Myocyte (in vitro differentiated cells): Measurements from ENCODE around the gene SCNN1G. TPM values are rescaled to one million over a fixed set of nuclear protein-coding genes. Genes with fewer than 3 reads are reported as not detected.

Experiments used
- DNase-seq: peaks from one replicate; pipeline ENCODE4 v3.0.0-alpha.2; 2012; ENCODE audit warnings: low read depth
- total RNA-seq: library from RNA; depleted of rRNA; stranded (reverse); fragments of >200 nt; gene quantifications from 2 replicates; pipeline ENCODE4 v1.2.3, GENCODE V29; 2014

SCNN1G gene
- total RNA-seq, 1 donor from 2014 or later: not detected

DNA sequence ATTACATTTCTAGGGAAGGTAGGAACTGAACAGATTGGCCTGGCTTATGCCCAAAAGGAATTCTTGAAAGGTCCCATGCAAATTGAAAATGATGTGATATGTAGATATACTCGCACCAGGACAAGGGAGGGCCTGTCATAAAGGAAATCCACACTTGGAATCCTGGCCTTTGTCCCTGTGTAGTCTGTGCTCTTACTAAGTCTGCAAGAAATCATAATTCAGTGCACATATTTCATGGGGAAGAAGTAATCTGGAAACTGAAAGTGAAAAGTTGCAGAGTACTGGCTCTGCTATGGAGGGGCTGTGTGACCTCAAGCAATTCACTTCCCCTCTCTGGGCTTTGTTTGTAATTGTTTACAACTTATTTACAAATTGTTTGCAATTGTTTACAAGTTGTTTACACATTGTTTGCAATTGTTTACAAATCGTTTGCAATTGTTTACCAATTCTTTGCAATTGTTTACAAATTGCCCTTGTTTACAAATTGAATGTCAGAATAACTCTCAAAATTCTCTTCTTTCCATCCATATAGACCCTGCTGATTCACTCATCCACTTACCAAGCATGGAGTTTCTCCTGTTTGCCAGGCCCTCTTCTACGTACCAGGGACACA is 12.9 kb downstream of the SCNN1G start:
- no peak for DNase-seq

GRCh38 chr16:23196539-23196938 is 14.0 kb downstream of the SCNN1G start:
- no peak for DNase-seq

DNA sequence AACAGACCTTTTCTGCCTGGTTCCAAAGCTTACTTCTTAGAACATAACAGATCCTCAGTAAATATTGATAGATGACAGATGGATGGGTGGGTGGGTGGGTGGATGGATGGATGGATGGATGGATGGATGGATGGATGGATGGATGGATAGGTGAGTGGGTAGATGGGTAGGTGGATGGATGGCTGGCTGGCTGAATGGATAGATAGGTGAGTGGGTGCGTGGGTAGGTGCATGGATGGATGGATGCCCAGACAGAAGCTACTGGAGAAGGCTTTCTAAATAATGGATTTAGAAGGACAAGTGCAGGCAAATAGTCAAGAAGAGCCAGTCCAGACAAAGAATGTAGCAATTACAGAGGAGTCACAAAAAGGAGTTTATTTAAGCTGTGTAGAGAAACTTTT is 19.6 kb downstream of the SCNN1G start:
- DNase-seq: no peak

DNA sequence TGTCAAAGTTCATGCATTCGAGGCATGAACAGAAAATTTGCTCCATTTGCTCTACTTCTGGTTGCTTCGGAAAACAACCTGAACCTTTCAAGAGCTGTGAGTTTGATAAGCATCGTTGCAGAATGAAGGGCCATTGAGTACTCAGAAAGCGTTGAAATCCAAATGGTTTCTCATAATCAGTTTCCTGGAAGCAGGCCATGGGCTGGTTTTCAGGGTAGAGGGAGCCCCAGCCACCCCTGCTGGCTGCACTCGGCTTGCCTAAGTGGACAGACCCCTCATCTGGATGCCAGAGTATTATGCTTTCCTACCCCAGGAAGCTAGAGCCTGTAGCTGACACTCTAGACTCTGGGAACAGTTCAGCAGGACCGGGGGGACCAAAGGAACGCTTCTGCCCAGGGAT is 24.4 kb downstream of the SCNN1G start:
- no peak for DNase-seq

GRCh38 chr16:23207485-23207884 is 24.9 kb downstream of the SCNN1G start:
- no peak for DNase-seq

GRCh38 chr16:23209606-23210005 is 27.1 kb downstream of the SCNN1G start:
- DNase-seq: no peak

DNA sequence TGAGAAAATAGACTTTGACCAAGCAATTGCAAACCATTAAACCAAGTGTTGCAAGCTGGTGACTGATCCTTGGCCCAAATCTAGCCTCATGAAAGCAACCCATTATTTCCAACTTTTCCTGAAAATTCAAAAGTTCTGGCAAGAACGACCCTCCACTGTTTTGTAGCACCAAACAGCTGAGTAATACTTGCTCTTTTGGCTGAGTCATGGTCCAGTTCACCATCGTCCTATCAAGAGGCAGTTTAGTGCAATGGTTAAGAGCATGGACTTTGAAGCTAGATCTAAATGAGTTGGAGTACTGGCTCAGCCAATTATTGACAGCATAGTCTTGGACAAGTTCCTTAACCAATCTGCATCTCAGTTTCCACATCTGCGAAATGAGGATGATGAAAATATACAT is 31.3 kb downstream of the SCNN1G start:
- DNase-seq: no peak

DNA sequence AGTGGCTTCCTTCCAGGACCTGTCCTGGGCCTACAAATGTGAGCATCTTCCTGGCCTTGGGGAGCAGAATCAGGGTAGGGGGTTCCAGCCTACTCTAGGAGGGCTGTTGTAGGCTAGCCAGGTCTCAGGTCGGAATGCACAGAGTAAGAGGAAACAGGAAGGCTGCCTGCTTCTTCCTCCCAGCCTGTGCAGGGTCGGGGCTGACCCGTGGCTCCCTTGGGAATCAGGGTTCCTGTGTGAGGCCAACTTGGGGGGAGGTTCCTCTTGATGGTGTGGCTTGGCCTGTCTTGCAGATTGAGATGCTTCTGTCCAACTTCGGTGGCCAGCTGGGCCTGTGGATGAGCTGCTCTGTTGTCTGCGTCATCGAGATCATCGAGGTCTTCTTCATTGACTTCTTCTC is 32.3 kb downstream of the SCNN1G start:
- no peak for DNase-seq

GRCh38 chr16:23215435-23215834 is 32.9 kb downstream of the SCNN1G start:
- no peak for DNase-seq

- no peak for DNase-seq
Observed at GRCh38 chr16:23216658-23217246, 34.2 kb downstream of the SCNN1G start.

- no peak for DNase-seq
Observed at GRCh38 chr16:23217646-23218045, 35.1 kb downstream of the SCNN1G start.

DNA sequence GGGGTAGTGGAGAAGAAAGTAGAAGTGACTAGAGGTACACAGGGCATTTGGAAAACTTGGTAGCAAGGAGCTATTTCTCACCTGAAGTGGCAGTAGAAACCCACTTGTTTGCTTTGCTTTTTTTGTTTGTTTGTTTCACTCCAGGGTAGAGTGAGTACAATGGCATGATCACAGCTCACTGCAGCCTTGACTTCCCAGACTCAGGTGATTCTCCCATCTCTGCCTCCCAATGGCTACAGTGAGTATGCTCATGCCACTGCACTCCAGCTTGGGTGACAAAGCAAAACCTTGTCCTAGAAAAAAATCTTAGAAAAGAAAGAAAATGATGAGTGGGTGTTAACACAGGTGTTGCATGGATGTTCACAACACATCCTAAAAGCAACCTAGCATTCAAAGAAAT is 40.4 kb downstream of the SCNN1G start:
- no peak for DNase-seq

- DNase-seq: no peak
Observed at GRCh38 chr16:23223368-23223767, 40.8 kb downstream of the SCNN1G start.

DNA sequence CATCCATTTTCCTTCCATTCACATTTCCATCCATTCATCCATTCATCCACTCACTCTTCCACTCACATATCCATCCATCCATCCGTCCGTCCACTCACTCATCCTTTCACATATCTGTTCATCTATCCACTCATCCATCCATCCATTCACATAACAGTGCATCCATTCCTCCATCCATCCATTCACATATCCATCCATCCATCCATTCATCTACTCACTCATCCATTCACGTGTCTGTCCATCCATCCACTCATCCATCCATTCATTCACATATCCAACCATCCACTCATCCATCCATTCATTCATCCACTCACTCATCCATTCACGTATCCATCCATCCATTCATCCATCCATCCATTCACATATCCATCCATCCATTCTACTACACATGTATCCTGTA is 42.6 kb downstream of the SCNN1G start:
- no peak for DNase-seq

- DNase-seq: no peak
Observed at GRCh38 chr16:23225634-23226033, 43.1 kb downstream of the SCNN1G start.

DNA sequence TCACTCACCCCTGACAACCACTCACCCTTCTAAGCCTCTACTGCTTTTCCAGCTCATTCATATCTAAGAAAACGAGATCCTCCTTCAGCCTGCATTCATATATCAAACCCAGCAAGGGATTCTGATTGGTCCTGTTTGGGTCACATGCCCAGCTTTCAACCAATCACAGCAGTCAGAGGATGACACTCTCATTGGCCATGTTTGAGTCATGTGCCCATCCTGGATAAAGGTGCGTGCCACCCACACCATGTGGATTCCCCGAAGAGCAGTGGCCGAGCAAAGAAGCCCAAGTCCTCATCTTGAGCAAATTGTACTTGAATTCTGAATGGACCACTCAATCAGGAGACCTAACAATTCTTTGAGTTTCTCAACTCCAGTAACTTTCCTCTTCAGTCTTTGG is 45.0 kb downstream of the SCNN1G start:
- no peak for DNase-seq

- no peak for DNase-seq
Observed at GRCh38 chr16:23229714-23230113, 47.2 kb downstream of the SCNN1G start.

DNA sequence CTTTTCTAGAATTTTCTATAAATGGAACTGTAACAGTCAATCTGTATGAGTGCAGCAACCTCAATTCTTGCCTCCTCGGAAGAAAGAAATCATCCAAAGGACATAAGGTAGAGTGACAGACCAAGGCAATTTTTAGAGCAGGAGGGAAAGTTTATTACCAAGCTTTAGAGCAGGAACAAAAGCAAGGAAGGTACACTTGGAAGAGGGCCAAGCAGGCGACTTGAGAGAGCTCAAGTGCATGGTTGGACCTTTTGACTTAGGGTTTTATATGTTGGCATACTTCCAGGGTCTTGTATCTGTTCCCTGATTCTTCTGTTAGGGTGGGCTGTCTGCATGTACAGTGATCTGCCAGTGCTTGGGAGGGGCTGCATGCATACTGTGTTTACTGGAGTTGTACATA is 50.3 kb downstream of the SCNN1G start:
- DNase-seq: no peak

DNA sequence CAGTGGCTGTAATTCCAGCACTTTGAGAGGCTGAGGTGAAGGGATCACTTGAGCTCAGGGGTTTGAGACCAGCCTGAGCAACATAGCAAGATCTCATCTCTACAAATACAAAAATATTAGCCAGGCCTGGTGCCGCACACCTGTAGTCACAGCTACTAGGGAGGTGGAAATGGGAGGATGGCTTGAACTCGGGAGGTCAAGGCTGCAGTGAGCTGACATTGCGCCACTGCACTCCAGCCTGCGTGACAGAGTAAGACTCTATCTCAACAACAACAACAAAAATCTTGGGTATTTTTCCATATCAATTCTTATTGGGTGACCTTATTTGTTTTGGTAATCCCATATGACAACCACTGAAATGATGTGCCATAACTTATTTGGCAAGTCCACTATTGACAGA is 52.6 kb downstream of the SCNN1G start:
- DNase-seq: no peak

DNA sequence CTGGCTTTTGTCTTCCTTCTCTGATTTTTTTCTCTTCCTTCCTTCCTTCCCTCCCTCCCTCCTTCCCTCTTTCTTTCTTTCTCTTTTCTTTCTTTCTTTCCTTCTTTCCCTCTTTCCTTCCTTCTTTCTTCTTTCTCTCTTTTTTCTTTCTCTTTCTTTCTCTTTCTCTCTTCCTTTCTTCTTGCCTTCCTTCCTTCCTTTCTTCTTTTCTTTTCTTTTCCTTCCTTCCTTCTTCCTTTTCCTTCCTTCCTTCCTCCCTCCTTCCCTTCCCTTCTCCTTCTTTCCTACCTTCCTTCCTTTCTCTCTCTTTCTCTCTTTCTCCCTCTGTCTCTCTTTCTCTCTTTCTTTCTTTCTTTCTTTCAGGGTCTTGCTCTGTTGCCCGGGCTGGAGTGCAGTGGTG is 54.4 kb downstream of the SCNN1G start:
- no peak for DNase-seq

DNA sequence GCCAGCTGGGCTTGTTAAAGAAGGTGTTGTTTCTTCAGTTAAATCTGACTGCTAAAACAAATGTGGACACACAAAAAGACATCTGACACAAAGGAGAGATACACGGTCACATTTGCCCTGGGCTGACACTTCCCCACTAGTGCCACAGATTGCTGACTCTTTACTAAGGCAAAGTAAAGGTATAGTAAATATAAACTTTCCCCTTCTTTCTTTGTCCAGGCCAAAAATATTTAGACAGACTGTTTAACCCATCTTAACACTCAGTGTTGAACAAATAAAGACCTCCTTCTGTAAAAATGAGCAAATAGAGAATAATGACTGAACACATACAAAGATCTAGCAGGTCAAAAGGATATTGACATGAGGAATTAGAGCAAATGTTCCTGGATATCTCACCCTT is 58.4 kb downstream of the SCNN1G start:
- no peak for DNase-seq

DNA sequence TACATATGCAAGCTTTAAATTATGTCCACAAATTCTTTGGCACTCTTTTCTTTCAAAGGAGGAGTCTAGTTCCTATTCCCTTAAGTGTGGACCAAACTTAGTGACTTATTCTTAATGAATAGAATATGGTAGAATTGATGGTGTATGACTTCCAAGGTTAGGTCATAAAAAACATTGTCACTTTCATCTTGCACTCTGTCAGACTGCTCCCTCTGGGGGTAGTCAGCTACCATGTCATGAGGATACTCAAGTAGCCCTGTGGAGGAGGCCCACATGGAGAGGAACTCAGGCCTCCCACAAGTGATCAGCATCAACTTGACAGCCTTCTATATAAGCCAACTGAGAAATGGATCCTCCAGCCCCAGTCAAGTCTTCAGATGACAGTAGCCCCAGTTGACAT is 61.6 kb downstream of the SCNN1G start:
- DNase-seq: no peak

DNA sequence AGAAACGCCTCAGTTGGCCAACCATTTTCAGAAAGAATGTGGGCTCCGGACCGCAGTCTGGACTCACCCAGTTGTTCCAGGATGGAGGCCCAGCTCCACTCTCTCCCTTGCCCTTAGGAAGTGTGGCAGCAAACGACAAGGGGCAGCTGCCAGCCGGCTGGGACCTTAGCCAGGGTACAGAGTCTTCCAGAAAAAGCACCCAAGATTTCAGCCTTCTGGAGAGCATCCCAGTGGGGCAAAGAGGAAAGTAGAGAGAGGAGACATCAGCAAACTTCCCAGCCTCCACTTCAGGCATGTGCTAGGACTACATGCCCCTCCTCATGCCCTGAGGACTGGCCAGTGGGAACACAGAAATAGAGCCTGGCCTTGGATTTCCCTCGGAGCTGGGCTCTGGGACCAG is 62.7 kb downstream of the SCNN1G start:
- DNase-seq: no peak
